Measurements from ENCODE around the gene ZBTB38. TPM values are rescaled to one million over a fixed set of nuclear protein-coding genes. Genes with fewer than 3 reads are reported as not detected.

ZBTB38 gene
- total and polyA plus RNA-seq, 2 of the 13 experiments (the other 11 are each of a cell fraction or from before 2014, with no cell fraction given) = 26.8 to 51.7 TPM

- H3K4me3 ChIP-seq (replicated peaks in 1 of 3; ENCODE audit: insufficient read depth in 1 of 3, low read depth in 2 of 3, low read length in 3 of 3) = no peak overlapping the region
- H3K36me3 ChIP-seq (replicated peaks in 1 of 2; ENCODE audit: control insufficient read depth in 1 of 2, insufficient read depth in 2 of 2, low read length in 2 of 2) = no peaks in the 10 kb centered on the region
- WGBS (ENCODE audit: low lambda C conversion rate) = 33% methylated on average over 2 of the region's 2 CpGs
- no TSS peak for BruUV-seq (replicated peaks)
- no peak for FAIRE-seq
- TF ChIP-seq CEBPB (IDR thresholded peaks at IDR 0.05; ENCODE audit: borderline replicate concordance, low read depth, low read length) (0 out of 2 replicates have a peak, but pooled peaks have one; percentile 1), ZNF792 (CRISPR knock-in tag; IDR thresholded peaks at IDR 0.05) (no peak), ATF7 (IDR thresholded peaks at IDR 0.05) (0 out of 2 replicates have a peak, but pooled peaks have one; percentile 10), ATF7 (CRISPR knock-in tag; IDR thresholded peaks at IDR 0.05) (no peak), NR1H2 (CRISPR knock-in tag; IDR thresholded peaks at IDR 0.05; ENCODE audit: borderline replicate concordance, low read depth) (no peak)
- intact Hi-C loops (cut with micrococcal nuclease; ENCODE audit: unreplicated experiment) = no loop called here
- no peaks in the 10 kb centered on the region; a peak in 1 of 5 replicates for H3K27me3 ChIP-seq (ENCODE audit: control insufficient read depth in 1 of 2, insufficient read depth in 2 of 2, low read length in 2 of 2)
- no peak overlapping the region for H3K9ac ChIP-seq (ENCODE audit: insufficient read depth, low read depth, low read length)
- DNase-seq (ENCODE audit: low spot score) = no peak
- H3K4me1 ChIP-seq (ENCODE audit: insufficient read depth, low read length) = peaks cover 24% of the 10 kb centered on the region
- ChIA-PET CTCF (ENCODE audit: low intra/inter-chr PET ratio, low total read pairs) (no interaction called here), POLR2A (no interaction called here)
- no peak overlapping the region for H3K4me2 ChIP-seq (ENCODE audit: low read depth, low read length)
- in situ Hi-C loops (cut with HindIII; ENCODE audit: extremely low pct_ligation_motif_present, low pct_unique_long_range_greater_than_20kb) = no loop called here
- H4K20me1 ChIP-seq (ENCODE audit: insufficient read depth, low read length) = no peaks in the 10 kb centered on the region
- ATAC-seq = no peak
- H2AFZ ChIP-seq (ENCODE audit: low read length) = no peak overlapping the region
- no peaks in the 10 kb centered on the region for H3K79me2 ChIP-seq (ENCODE audit: insufficient read depth, low read length)
- H3K27ac ChIP-seq (ENCODE audit: extremely low read length, insufficient read depth, low read length) = no peak overlapping the region
- no peaks in the 10 kb centered on the region for H3K9me3 ChIP-seq (ENCODE audit: low read length)
Observed at GRCh38 chr3:141349711-141350110, 18.6 kb upstream of the ZBTB38 start.

GRCh38 chr3:141350666-141351065 lies 17.6 kb upstream of the ZBTB38 start:
- intact Hi-C loops (cut with micrococcal nuclease; ENCODE audit: unreplicated experiment) = no loop called here
- ATAC-seq (no peak), DNase-seq (ENCODE audit: low spot score) (no peak), FAIRE-seq (no peak)
- H3K4me3 ChIP-seq (replicated peaks in 1 of 3; ENCODE audit: insufficient read depth in 1 of 3, low read depth in 2 of 3, low read length in 3 of 3) = no peak overlapping the region
- no peaks in the 10 kb centered on the region; a peak in 1 of 5 replicates for H3K27me3 ChIP-seq (ENCODE audit: control insufficient read depth in 1 of 2, insufficient read depth in 2 of 2, low read length in 2 of 2)
- no peak overlapping the region for H3K4me2 ChIP-seq (ENCODE audit: low read depth, low read length)
- no peaks in the 10 kb centered on the region for H3K9me3 ChIP-seq (ENCODE audit: low read length)
- H3K79me2 ChIP-seq (ENCODE audit: insufficient read depth, low read length) = no peaks in the 10 kb centered on the region
- H2AFZ ChIP-seq (ENCODE audit: low read length) = no peak overlapping the region
- no TSS peak for BruUV-seq (replicated peaks)
- POLR2A ChIA-PET = no interaction called here
- H3K9ac ChIP-seq (ENCODE audit: insufficient read depth, low read depth, low read length) = no peak overlapping the region
- in situ Hi-C loops (cut with HindIII; ENCODE audit: extremely low pct_ligation_motif_present, low pct_unique_long_range_greater_than_20kb) = no loop called here
- CTCF ChIA-PET (ENCODE audit: low intra/inter-chr PET ratio, low total read pairs) = no interaction called here
- no peaks in the 10 kb centered on the region for H3K36me3 ChIP-seq (replicated peaks in 1 of 2; ENCODE audit: control insufficient read depth in 1 of 2, insufficient read depth in 2 of 2, low read length in 2 of 2)
- 47% methylated on average over 3 of the region's 3 CpGs for WGBS (ENCODE audit: low lambda C conversion rate)
- peaks cover 14% of the 10 kb centered on the region for H3K4me1 ChIP-seq (ENCODE audit: insufficient read depth, low read length)
- H3K27ac ChIP-seq (ENCODE audit: extremely low read length, insufficient read depth, low read length) = no peak overlapping the region
- no peaks in the 10 kb centered on the region for H4K20me1 ChIP-seq (ENCODE audit: insufficient read depth, low read length)
- TF ChIP-seq FLYWCH1 (CRISPR knock-in tag; IDR thresholded peaks at IDR 0.05) (no peak), HNF1A (IDR thresholded peaks at IDR 0.05; ENCODE audit: low read depth) (no peak), HNF1A (CRISPR knock-in tag; IDR thresholded peaks at IDR 0.05; ENCODE audit: borderline replicate concordance) (no peak), ZNF160 (CRISPR knock-in tag; IDR thresholded peaks at IDR 0.05) (no peak), TERF1 (CRISPR knock-in tag; IDR thresholded peaks at IDR 0.05) (no peak), ZNF572 (CRISPR knock-in tag; IDR thresholded peaks at IDR 0.05) (no peak), DRAP1 (CRISPR knock-in tag; IDR thresholded peaks at IDR 0.05) (no peak), PLRG1 (conservative IDR thresholded peaks at IDR 0.05) (no peak)

Measured in HepG2 (cell line).